Left lung (tissue), 10 donors: Measurements from ENCODE around the gene WARS2. TPM values are rescaled to one million over a fixed set of nuclear protein-coding genes. Genes with fewer than 3 reads are reported as not detected.

Experiments
- ATAC-seq: fragments of 200-7000 bp; cut with Tn5 transposase; one replicate; pipeline ENCODE4 v1.9.1; 2020; ENCODE audit warnings: moderate library complexity
- DNase-seq, 4 donors: peaks; one replicate each; pipeline ENCODE4 v3.0.0-alpha.2; 2013 to 2020
- H3K27ac ChIP-seq, 2 donors: fragments of 200-600 bp; sonication (generic) in 1 of 2; one replicate each; pipeline versions ENCODE4 v1.5.0 to v1.8.0; 2020 to 2021
- H3K27me3 ChIP-seq, 2 donors: fragments of 200-600 bp; sonication (generic) in 1 of 2; one replicate each; pipeline versions ENCODE4 v1.5.0 to v1.8.0; 2020 to 2021
- H3K36me3 ChIP-seq, 2 donors: fragments of 200-600 bp; sonication (generic) in 1 of 2; one replicate each; pipeline versions ENCODE4 v1.5.0 to v1.8.0; 2020 to 2021
- H3K4me1 ChIP-seq, 2 donors: fragments of 200-600 bp; one replicate each; pipeline ENCODE4 v1.8.0; 2021
- H3K4me3 ChIP-seq, 2 donors: fragments of 200-600 bp; sonication (generic) in 1 of 2; one replicate each; pipeline versions ENCODE4 v1.5.0 to v1.8.0; 2020 to 2021; ENCODE audit warnings: mild to moderate bottlenecking in 1 of 2
- H3K9me3 ChIP-seq, 2 donors: fragments of 200-600 bp; sonication (generic) in 1 of 2; one replicate each; pipeline versions ENCODE4 v1.5.0 to v1.8.0; 2020 to 2021
- CTCF ChIP-seq, 2 donors: fragments of 200-600 bp; sonication (generic) in 1 of 2; IDR thresholded peaks; one replicate each; pipeline versions ENCODE4 v1.5.0 to v1.8.0; 2021; ENCODE audit warnings: antibody characterized with exemption in 2 of 2
- intact Hi-C, 2 donors: fragments of 100-400 bp; cut with DNase I; formaldehyde crosslinking; loops; one replicate each; pipeline versions ENCODE4 v1.11.2 to v1.14.2; 2022
- polyA plus RNA-seq, 6 donors: library from polyadenylated mRNA; unstranded; fragments of 120-200 nt; gene quantifications; one replicate each; pipeline ENCODE4 v1.2.1, GENCODE V29; 2013; ENCODE audit not compliant: insufficient read length in 6 of 6
- total RNA-seq, 2 donors: library from RNA; stranded (reverse); fragmentation: NEBNext Ultra II Directional; extraction: Animal tissue kit (Norgen Biotek cat#: 25700); gene quantifications; one replicate each; pipeline ENCODE4 v1.2.1, GENCODE V29; 2021
- donor health status: DM: no; HTN: yes; CAD: no.
- donor health status: DM: no; HTN: no; CAD: no.

Gene WARS2
- total and polyA plus RNA-seq, 8 donors = 12.7 to 26.0 (median 19.6) TPM

DNA sequence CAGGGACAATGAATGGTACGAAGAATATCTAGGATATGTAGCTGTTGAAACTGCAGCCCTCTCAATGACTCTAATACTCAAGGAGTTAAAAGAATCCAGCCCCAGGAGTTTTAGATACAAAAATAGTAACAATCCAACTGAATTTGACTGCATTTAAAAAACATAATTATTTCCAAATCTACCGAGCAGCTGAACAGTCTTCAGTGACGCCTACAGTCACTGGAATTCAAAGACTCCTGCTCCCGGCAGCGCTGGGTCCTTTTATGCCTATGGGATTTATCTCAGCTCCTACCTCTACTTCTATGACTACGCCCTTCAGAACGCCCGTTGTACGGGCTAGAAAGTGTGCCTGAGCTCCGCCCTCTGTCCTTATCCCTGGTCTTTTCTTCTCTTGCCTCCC lies 55.7 kb downstream of the WARS2 start:
- H3K4me3 ChIP-seq = no peak overlapping the region
- intact Hi-C loops = no loop called here

GRCh38 chr1:119083980-119084379 lies 56.5 kb downstream of the WARS2 start:
- Histone ChIP-seq H3K9me3 (peaks cover 0 to 2% of the 10 kb centered on the region in 2 donors), H3K27ac (no peak overlapping the region), H3K36me3 (no peaks in the 10 kb centered on the region), H3K4me3 (no peak overlapping the region), H3K27me3 (no peaks in the 10 kb centered on the region), H3K4me1 (peaks cover 0 to 8% of the 10 kb centered on the region in 2 donors)
- DNase-seq = no peak
- intact Hi-C loops = no loop called here
- no peak for TF ChIP-seq CTCF (IDR thresholded peaks at IDR 0.05)
- ATAC-seq = no peak

More for the DNA sequence above, 55.7 kb downstream of the WARS2 start:
- Histone ChIP-seq H3K27ac (no peak overlapping the region), H3K4me1 (peaks cover 0 to 8% of the 10 kb centered on the region in 2 donors), H3K27me3 (no peaks in the 10 kb centered on the region), H3K36me3 (no peaks in the 10 kb centered on the region), H3K9me3 (peaks cover 0 to 2% of the 10 kb centered on the region in 2 donors)
- DNase-seq (peak in 2 of 4 donors; percentile 60 to 67), ATAC-seq (no peak)
- TF ChIP-seq CTCF (IDR thresholded peaks at IDR 0.05) = no peak

- Histone ChIP-seq H3K9me3 (peaks cover 0 to 2% of the 10 kb centered on the region in 2 donors), H3K4me3 (no peak overlapping the region), H3K36me3 (no peaks in the 10 kb centered on the region), H3K27me3 (no peaks in the 10 kb centered on the region), H3K27ac (no peak overlapping the region), H3K4me1 (peaks cover 0 to 8% of the 10 kb centered on the region in 2 donors)
- ATAC-seq = no peak
- no peak for TF ChIP-seq CTCF (IDR thresholded peaks at IDR 0.05)
- intact Hi-C loops = no loop called here
- DNase-seq = no peak
Observed at GRCh38 chr1:119083479-119083878, 57.0 kb downstream of the WARS2 start.

DNA sequence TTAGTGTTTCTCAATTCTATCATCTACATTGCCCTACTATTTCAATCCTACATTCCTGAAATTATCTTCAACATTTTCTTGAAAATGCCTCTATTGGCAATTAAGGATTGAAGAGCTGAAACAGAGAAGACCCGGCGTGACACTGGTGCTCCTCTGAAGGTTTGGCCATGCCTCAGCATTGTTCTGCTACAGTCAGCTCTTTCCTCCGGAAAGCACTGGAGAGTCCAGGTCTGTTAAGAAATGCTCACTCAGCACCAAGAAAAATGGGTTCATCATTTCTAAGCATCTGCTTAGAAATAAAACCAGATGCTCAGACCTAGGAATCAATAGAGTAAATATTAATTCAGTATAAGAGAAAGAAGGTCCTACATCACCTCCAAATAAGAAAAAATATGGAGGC lies 58.8 kb downstream of the WARS2 start:
- no peak for TF ChIP-seq CTCF (IDR thresholded peaks at IDR 0.05)
- no peaks in the 10 kb centered on the region for H3K36me3 ChIP-seq
- peaks cover 0 to 8% of the 10 kb centered on the region in 2 donors for H3K4me1 ChIP-seq
- H3K4me3 ChIP-seq = no peak overlapping the region
- no peaks in the 10 kb centered on the region for H3K27me3 ChIP-seq
- no peak for DNase-seq
- intact Hi-C loops = no loop called here
- peaks cover 0 to 2% of the 10 kb centered on the region in 2 donors for H3K9me3 ChIP-seq
- ATAC-seq = no peak
- H3K27ac ChIP-seq = no peak overlapping the region

DNA sequence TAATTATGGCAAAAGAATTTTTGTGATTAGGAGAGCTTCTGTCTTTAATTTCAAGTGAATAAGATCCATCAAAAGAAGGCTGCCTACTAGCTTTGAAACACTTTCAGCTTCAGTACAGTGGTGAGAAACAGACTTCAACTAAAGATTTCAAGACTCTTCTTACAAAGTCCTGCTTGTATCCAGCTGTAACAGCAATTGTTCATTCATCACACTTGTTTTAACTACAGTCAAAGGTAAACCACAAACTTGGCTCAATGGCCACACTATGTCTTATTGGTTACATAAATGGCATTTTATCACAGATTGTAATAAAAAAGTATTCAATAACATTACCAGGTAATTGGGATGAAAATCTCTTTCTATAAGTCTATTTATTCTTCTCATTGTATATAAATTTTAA lies 59.2 kb downstream of the WARS2 start:
- DNase-seq (no peak), ATAC-seq (no peak)
- no peak overlapping the region for H3K4me3 ChIP-seq
- no peak for TF ChIP-seq CTCF (IDR thresholded peaks at IDR 0.05)
- H3K4me1 ChIP-seq = peaks cover 0 to 8% of the 10 kb centered on the region in 2 donors
- H3K9me3 ChIP-seq = peaks cover 0 to 2% of the 10 kb centered on the region in 2 donors
- intact Hi-C loops = no loop called here
- peak overlapping the region in 1 of 2 donors; percentile 21 for H3K27ac ChIP-seq
- no peaks in the 10 kb centered on the region for H3K27me3 ChIP-seq
- H3K36me3 ChIP-seq = no peaks in the 10 kb centered on the region
